LNCaP clone FGC (cell line): ENCODE data around the gene CELF5.
"Not testable (repeated sequence)": the region's sequence is repeated elsewhere in the genome, so short reads cannot be mapped to it uniquely, and the experiment has no call there.

Experiments used
- DNase-seq: peaks from one replicate; pipeline ENCODE4 v3.0.0-alpha.2; 2011; ENCODE audit warnings: low read depth
- H3K4me3 ChIP-seq: 2 replicates; pipeline ENCODE4 v1.5.1; 2011; ENCODE audit warnings: mild to moderate bottlenecking, low read depth, low read length, control low read depth
- CTCF ChIP-seq: IDR thresholded peaks from 2 replicates; pipeline ENCODE4 v1.5.1; 2012; ENCODE audit warnings: mild to moderate bottlenecking; ENCODE audit not compliant: control insufficient read depth, insufficient read depth; ENCODE audit errors: extremely low read depth

CELF5 gene

GRCh38 chr19:3298853-3299449 lies 74.5 kb downstream of the CELF5 start:
- H3K4me3 ChIP-seq = no peak overlapping the region
- TF ChIP-seq CTCF = no peak
- no peak for DNase-seq

- not testable (repeated sequence) for DNase-seq, H3K4me3 ChIP-seq
Measured at GRCh38 chr19:3300566-3300965, 76.1 kb downstream of the CELF5 start.

- TF ChIP-seq CTCF = no peak
- DNase-seq = no peak
- H3K4me3 ChIP-seq = no peak overlapping the region
Measured at GRCh38 chr19:3302755-3303154, 78.3 kb downstream of the CELF5 start.

GRCh38 chr19:3304871-3305423 lies 80.5 kb downstream of the CELF5 start:
- H3K4me3 ChIP-seq = no peak overlapping the region
- peak; percentile 28 for DNase-seq
- TF ChIP-seq CTCF = peak; percentile 84

- no peak for DNase-seq
- no peak overlapping the region for H3K4me3 ChIP-seq
- TF ChIP-seq CTCF = no peak
Measured at GRCh38 chr19:3309724-3310123, 85.3 kb downstream of the CELF5 start.

GRCh38 chr19:3310280-3310679 lies 85.8 kb downstream of the CELF5 start:
- no peak for DNase-seq
- no peak for TF ChIP-seq CTCF
- no peak overlapping the region for H3K4me3 ChIP-seq

GRCh38 chr19:3310711-3311110 lies 86.2 kb downstream of the CELF5 start:
- H3K4me3 ChIP-seq = no peak overlapping the region
- no peak for DNase-seq
- TF ChIP-seq CTCF = no peak

- no peak overlapping the region for H3K4me3 ChIP-seq
- TF ChIP-seq CTCF = no peak
Measured at GRCh38 chr19:3313199-3313575, 88.7 kb downstream of the CELF5 start.

More at GRCh38 chr19:3313199-3313575, 88.7 kb downstream of the CELF5 start:
- DNase-seq = no peak
